Esophagus mucosa (tissue), 1 donor: ENCODE data around the gene ZNF474. TPM values are rescaled to one million over a fixed set of nuclear protein-coding genes. Genes with fewer than 3 reads are reported as not detected.

Experiments used
- ATAC-seq: fragments of 200-7000 bp; cut with Tn5 transposase; one replicate; pipeline ENCODE4 v1.9.1; 2020
- total RNA-seq: library from RNA; stranded (reverse); gene quantifications from one replicate; pipeline ENCODE4 v1.2.4, GENCODE V29; 2023
- donor health status: DM: yes; HTN: yes; CAD: no.

ZNF474 gene
- total RNA-seq, 1 donor from 2014 or later = not detected

DNA sequence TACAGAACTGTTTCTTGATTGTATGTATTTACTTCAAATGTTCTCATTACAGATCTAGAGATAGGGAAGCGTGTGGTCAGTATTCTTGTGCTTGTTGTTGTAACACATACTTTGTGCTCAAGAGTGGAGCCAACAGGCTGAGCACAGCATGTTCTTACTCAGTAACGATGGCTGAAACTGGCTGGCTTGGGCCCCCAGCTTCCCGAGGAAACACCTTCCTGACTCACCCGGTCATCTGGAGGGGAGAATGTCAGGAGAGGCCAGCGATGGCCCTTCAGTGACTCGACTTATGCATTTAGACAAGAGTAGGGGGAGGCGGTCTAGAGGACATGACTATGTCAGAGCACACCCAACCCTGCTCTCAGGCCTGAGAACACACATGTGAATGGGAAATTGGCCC is 25.6 kb downstream of the ZNF474 start:
- peak; percentile 13 for ATAC-seq

- ATAC-seq = no peak
Observed at GRCh38 chr5:122155546-122155945, 26.2 kb downstream of the ZNF474 start.

- no peak for ATAC-seq
Observed at GRCh38 chr5:122156724-122157325, 27.5 kb downstream of the ZNF474 start.

DNA sequence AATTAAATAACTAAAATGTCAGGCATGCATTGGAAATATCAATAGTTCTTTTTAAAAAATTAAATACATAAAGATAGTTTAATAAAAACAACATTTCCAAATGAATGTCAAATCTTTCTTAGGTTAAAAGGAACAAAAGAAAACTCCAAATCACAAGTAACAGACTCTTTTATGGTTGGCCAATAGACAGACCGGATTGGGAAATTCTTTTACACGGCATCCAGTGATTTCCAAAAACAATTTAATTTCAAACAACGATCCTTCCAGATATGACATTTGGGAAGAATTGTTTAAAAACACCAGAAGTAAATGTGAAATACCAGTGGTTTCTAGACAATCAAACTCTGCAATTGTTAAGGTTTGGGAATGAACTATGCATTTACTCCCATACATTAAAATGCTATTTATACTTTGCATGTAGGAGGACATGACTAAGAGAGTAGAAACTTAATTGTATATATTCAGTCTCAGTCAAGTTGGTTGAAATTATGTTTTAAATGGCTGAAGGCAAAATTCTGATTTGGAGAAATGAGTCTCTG is 32.8 kb downstream of the ZNF474 start:
- ATAC-seq = no peak

DNA sequence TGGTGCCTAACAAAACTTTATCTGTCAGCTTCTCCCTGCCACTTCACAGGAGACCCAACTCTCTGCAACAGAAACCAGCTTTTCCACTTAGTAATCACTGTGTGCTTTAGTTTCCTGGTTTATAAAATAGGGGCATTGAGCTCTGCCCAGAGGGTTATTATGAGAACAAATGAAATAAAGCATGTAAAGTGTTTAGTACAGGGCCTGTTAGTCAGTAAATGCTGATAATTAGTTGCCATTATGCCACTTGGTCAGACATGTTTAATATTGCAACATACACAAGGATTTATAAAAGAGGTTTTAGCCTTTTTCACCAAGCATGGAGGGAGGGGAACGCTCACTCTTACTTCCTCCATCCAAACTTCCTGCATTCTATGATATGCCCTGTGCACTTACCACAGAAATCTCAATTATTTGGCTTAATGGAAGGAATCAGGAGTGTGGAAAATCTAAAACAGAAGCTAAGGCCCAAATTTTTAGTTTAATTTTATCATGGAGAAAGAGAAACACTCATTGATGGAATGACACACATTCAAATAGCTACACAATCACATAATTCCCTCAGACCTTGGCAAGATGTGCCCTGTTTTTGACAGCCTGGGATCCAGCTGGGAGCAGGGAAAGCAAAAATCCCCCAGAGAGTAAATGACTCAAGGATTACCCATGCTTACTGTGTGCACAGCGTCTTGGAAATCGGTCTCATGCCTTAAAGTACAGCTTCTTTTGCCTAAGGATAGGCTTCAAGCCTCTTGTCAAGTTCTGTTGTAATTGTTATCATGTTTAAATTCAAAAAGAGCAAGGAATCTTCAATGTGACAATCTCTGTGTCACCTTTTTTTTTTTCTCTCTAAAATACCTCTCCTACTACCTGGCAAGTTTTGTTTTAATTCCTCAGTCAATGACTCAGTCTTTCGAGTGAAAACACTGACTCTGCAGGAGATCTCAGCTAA is 34.0 kb downstream of the ZNF474 start:
- peak; percentile 94 for ATAC-seq

DNA sequence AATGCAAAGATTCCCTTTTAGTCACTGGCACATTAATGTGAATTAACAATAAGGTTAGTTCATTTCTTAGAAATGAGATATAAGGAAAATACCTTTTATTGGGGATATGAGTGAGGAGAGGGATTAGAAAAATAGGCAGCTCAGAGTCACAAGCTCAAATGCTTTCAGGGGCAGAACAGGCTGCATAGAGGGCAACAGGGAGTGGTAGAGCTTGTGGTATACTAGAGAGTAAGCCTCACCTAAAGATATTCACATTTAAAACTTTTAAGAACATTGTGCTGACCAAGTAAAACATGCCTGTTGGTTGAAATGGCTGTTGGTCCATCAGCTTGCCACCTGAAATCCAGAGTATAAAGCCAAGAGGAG is 34.7 kb downstream of the ZNF474 start:
- ATAC-seq = peak; percentile 30

DNA sequence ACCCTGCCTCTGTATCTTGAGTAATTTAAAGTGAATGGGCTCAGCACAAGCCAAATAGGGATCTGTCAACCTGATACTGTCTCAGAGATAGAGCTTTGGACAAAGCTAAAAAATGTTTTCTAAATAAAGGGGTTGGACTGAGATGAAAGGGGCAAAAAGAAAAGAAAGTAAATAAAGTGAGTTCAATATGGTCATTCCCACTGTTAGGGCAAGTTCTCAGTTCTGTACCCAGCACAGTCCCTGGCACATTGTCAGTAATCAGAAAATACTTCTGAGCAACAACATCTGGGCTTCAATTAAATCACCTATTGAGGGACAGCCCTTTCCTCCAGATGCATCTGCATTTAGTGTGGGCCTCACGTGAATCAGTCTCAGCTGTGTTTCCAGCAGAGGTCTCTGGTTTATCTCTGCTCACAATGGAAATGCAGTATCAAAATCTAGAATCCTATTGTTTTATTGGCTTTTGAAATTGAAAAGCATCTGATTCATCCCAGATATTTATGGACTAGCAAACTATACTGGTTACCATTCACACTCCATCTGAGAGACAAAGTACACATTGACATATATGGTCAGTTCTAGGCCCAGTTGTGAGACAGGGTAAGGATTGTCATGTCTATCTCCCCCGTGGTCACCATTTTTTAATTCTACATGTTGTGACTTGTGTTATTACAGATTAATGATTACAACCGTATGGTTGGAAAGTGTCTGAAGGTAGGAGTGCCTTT is 35.6 kb downstream of the ZNF474 start:
- ATAC-seq = no peak

GRCh38 chr5:122165559-122166078 is 36.3 kb downstream of the ZNF474 start:
- ATAC-seq = no peak

- no peak for ATAC-seq
Observed at GRCh38 chr5:122169350-122170103, 40.2 kb downstream of the ZNF474 start.

- ATAC-seq = peak; percentile 46
Observed at GRCh38 chr5:122170620-122171019, 41.3 kb downstream of the ZNF474 start.

DNA sequence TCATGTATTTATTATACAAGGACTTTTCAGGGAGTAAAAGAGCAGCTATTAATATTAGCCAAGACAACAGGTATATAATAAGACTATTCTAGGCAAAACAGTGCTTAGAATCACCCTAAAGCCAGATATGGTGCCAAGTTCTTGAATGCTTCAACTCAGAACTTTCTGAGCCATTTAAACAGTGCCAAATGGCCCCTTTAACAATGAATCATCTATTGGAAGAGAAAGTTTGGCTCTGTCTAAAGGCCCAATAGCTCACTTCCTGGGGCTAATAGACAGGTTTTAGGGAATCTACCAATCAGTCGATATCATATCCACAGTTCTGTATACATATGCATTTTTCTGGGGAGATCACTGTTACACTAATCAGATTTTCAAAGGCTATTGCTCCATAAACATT is 42.9 kb downstream of the ZNF474 start:
- ATAC-seq = no peak

GRCh38 chr5:122173474-122174415 is 44.4 kb downstream of the ZNF474 start:
- ATAC-seq = no peak

GRCh38 chr5:122175091-122175490 is 45.7 kb downstream of the ZNF474 start:
- ATAC-seq = no peak

DNA sequence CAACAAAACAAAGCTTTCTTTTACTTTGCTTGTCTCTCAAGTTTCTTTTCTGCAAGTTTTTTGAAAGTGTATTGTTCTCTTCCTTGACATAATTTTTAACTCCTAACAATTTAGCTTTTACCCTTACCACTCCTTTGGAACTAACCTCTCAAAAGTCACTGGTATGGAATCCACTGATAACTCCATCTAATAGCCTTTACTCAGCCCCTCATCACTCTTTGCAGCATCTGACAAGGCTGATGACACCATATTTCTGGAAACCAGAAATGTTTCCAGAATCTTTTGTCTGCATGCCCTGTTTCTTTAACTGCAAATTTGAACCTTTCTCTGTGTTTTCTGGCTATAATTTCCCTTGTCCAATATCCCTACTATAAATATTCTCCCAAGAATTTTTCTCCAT is 46.5 kb downstream of the ZNF474 start:
- no peak for ATAC-seq

DNA sequence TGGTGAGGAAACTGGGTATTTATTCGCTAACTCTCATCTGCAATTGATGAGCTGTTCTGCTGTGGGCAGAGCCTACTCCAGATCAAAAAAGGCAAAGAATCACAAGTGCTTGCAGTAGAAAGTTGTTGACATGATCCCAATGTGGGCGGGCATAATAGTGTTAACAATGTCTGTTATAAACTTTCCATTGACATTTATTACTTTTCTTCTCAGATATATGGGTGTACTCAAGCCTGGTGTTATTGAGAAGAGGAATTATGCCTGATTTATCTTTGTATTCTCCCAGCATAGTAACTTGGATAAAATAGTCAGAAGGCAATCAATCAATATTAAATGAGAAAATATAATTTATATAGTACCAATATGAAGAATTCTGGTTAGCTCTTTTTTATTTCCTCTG is 47.8 kb downstream of the ZNF474 start:
- no peak for ATAC-seq

DNA sequence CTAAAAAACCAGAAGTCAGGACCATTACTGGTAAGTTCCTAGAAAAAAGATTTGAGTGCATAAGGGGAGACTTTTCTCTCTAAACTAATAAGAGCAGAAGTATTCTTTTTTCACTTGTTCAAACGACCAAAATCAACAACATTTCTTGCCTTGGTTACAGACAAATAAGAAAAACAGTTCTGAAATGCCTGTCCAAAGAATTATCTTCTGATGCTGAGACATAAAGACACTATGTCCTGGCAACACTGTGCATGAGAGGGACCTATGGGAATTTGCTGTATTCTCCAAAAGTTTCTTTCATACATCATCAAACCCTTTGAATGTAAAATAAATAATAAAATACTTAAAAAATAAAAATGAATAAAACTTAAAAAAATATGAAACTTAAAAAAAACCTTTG is 50.4 kb downstream of the ZNF474 start:
- no peak for ATAC-seq

DNA sequence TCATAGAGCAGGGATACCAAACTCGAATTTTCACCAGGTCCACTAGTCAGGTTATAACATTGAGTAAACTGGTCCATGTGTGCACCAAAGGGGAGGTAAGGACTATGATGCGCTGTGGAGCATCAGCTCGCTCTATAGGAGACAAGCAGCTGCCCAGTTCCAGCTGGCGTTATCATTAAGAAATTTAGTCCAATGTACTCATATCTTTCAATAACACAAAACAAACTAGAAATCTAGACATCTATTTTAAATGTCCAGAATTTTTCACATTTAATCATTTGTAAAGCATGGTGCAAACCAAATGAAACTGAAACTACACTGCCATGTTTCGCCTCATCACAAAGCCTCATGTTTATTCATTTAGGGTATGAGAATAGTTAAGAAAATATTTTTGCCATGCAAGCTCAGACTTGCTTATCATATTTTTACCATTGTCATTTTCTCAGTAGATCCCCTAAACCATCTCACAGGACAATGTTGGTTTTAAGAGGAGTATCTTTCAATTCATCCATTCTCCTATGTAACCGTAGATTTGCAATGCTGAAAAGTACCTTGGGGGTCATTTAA is 50.9 kb downstream of the ZNF474 start:
- no peak for ATAC-seq

GRCh38 chr5:122180863-122181548 is 51.7 kb downstream of the ZNF474 start:
- peak; percentile 45 for ATAC-seq

GRCh38 chr5:122181863-122182262 is 52.5 kb downstream of the ZNF474 start:
- ATAC-seq = no peak

DNA sequence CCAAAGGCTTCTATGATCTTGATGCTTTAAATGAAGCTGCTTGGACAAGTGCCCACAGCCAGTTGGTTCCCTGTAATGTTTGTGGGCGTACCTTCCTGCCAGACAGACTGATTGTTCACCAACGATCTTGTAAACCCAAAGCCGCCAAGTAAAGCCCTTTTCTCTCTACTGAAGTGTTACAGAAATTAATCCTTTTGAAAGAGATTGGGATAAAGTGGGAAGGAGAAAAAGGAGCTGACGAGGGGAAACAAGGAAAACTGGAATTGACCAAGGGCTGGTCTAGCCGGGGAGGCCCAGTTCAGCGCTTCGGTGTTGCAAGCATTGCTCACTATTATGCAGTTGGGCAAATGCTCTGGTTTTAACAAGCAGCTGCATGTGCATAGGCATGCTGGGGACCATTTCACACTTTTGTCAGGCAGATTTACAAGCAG is 53.2 kb downstream of the ZNF474 start:
- ATAC-seq = peak; percentile 91
